Transverse colon (tissue), 4 donors: Measurements from ENCODE around the gene JMJD6. TPM values are rescaled to one million over a fixed set of nuclear protein-coding genes. Genes with fewer than 3 reads are reported as not detected.
"Not testable (repeated sequence)": the region's sequence is repeated elsewhere in the genome, so short reads cannot be mapped to it uniquely, and the experiment has no call there.

Source experiments
- DNase-seq: peaks from one replicate; pipeline ENCODE4 v3.0.0-alpha.2; 2019
- H3K27ac ChIP-seq, 4 donors: fragments of 200-600 bp; sonication (generic); 2 replicates each; pipeline ENCODE4 v1.5.1; 2016 to 2018; ENCODE audit warnings: inconsistent platforms in 4 of 4
- H3K27me3 ChIP-seq: fragments of 200-600 bp; sonication (generic); 2 replicates; pipeline ENCODE4 v1.5.1; 2017; ENCODE audit warnings: inconsistent platforms
- H3K36me3 ChIP-seq, 4 donors: fragments of 200-600 bp; sonication (generic); 2 replicates each; pipeline ENCODE4 v1.5.1; 2017 to 2019; ENCODE audit warnings: inconsistent platforms in 4 of 4
- H3K4me1 ChIP-seq, 4 donors: fragments of 200-600 bp; sonication (generic); 2 replicates each; pipeline ENCODE4 v1.5.1; 2017 to 2020; ENCODE audit warnings: inconsistent platforms in 4 of 4
- H3K4me3 ChIP-seq, 4 donors: fragments of 200-600 bp; sonication (generic); 1 replicate in 1 of 4; 2 replicates in 3 of 4; pipeline versions ENCODE4 v1.5.1 to v1.6.1; 2017 to 2019; ENCODE audit warnings: inconsistent platforms in 4 of 4
- H3K9me3 ChIP-seq, 2 donors: fragments of 200-600 bp; sonication (generic); 2 replicates each; pipeline ENCODE4 v1.5.1; 2017 to 2019; ENCODE audit warnings: inconsistent platforms in 2 of 2
- CTCF ChIP-seq, 5 experiments: fragments of 200-600 bp in 3 of 5; fragments of 450-650 bp in 2 of 5; sonication (generic) in 3 of 5; IDR thresholded peaks; 1 replicate in 2 of 5; 2 replicates in 3 of 5; pipeline ENCODE4 v1.5.1; 2016 to 2017; ENCODE audit warnings: antibody characterized with exemption in 5 of 5, inconsistent platforms in 3 of 5, mild to moderate bottlenecking in 2 of 5, moderate library complexity in 1 of 5
- EP300 ChIP-seq: sonication (generic); formaldehyde crosslinking; IDR thresholded peaks from one replicate; pipeline ENCODE4 v1.6.1; 2017; ENCODE audit warnings: antibody characterized with exemption, low read depth
- POLR2A ChIP-seq: fragments of 450-650 bp; IDR thresholded peaks from one replicate; pipeline ENCODE4 v1.6.1; 2016; ENCODE audit warnings: antibody characterized with exemption, mild to moderate bottlenecking, moderate library complexity
- POLR2AphosphoS5 ChIP-seq, 3 donors: sonication (generic); formaldehyde crosslinking; IDR thresholded peaks; one replicate each; pipeline ENCODE4 v1.6.1; 2016; ENCODE audit warnings: antibody characterized with exemption in 3 of 3
- WGBS, 2 donors: methylation state at CpG; one replicate each; pipeline ENCODE4 v1.1.5; 2018; ENCODE audit warnings: low coverage in 1 of 2; 5-methylcytosine and 5-hydroxymethylcytosine counted together
- in situ Hi-C, 4 donors: fragments of 200-750 bp; cut with MboI; loops; one replicate each; pipeline versions ENCODE4 v1.15.0 to v1.15.1; 2017; ENCODE audit warnings: low sequenced_read_pairs in 3 of 4, low pct_ligation_motif_present in 1 of 4, low pct_unique_long_range_greater_than_20kb in 1 of 4
- intact Hi-C: fragments of 100-400 bp; cut with DNase I; formaldehyde crosslinking; loops from one replicate; pipeline ENCODE4 v1.15.1; 2023; ENCODE audit warnings: low total_unique reads
- total RNA-seq, 4 donors: library from RNA; depleted of rRNA; stranded (reverse); fragments of >200 nt; gene quantifications; one replicate each; pipeline ENCODE4 v1.1.0, GENCODE V29; 2016

JMJD6 gene
- total RNA-seq, 4 donors from 2014 or later = 25.4 to 58.4 (median 26.9) TPM

- no peaks in the 10 kb centered on the region for H3K9me3 ChIP-seq
- 68 to 81% methylated on average over 2 to 3 of the region's 3 CpGs for WGBS, 2 donors
- H3K27ac ChIP-seq = peak overlapping the region in 2 of 4 donors; percentile 20 to 100
- no peak for TF ChIP-seq CTCF (IDR thresholded peaks at IDR 0.05)
- TF ChIP-seq EP300 = no peak
- no peak for TF ChIP-seq POLR2A
- TF ChIP-seq POLR2AphosphoS5 (IDR thresholded peaks at IDR 0.05) = no peak
- peaks cover 0 to 37% (median 9%) of the 10 kb centered on the region in 4 donors for H3K36me3 ChIP-seq
- no peaks in the 10 kb centered on the region for H3K27me3 ChIP-seq
- intact Hi-C loops (no loop called here), in situ Hi-C loops (no loop called here)
- DNase-seq = no peak
- peaks cover 33 to 73% (median 42%) of the 10 kb centered on the region in 4 donors for H3K4me1 ChIP-seq
- H3K4me3 ChIP-seq = no peak overlapping the region
Measured at GRCh38 chr17:76732734-76733617, 6.6 kb upstream of the JMJD6 start.

GRCh38 chr17:76731800-76732733 is 5.7 kb upstream of the JMJD6 start:
- WGBS, 2 donors = 86 to 92% methylated on average over 8 to 13 of the region's 13 CpGs
- H3K36me3 ChIP-seq = peaks cover 0 to 37% (median 9%) of the 10 kb centered on the region in 4 donors
- peaks cover 40 to 81% (median 49%) of the 10 kb centered on the region in 4 donors for H3K4me1 ChIP-seq

GRCh38 chr17:76727745-76728456 is 1.5 kb upstream of the JMJD6 start:
- H3K27ac ChIP-seq = peak overlapping the region; percentile 100
- no peaks in the 10 kb centered on the region for H3K27me3 ChIP-seq
- DNase-seq = peak; percentile 28
- in situ Hi-C loops (no loop called here), intact Hi-C loops (loop anchor here (5.0 to 10.0 kb wide), 2 partner anchors 851 to 943 kb away; partner anchors contain the start of genes TRIM47 and UNK)
- H3K4me3 ChIP-seq = peak overlapping the region in 3 of 4 donors; percentile 97 to 99 (median 98)
- H3K36me3 ChIP-seq = peaks cover 0 to 27% (median 4%) of the 10 kb centered on the region in 4 donors
- H3K9me3 ChIP-seq = no peaks in the 10 kb centered on the region
- 35 to 40% methylated on average over 12 to 18 of the region's 18 CpGs for WGBS, 2 donors
- TF ChIP-seq EP300 (no peak), POLR2A (no peak), POLR2AphosphoS5 (IDR thresholded peaks at IDR 0.05) (no peak), CTCF (IDR thresholded peaks at IDR 0.05) (no peak)
- peaks cover 34 to 76% (median 40%) of the 10 kb centered on the region in 4 donors for H3K4me1 ChIP-seq

More at GRCh38 chr17:76731800-76732733, 5.7 kb upstream of the JMJD6 start:
- DNase-seq, in situ Hi-C loops, H3K9me3 ChIP-seq, intact Hi-C loops, H3K27me3 ChIP-seq, H3K4me3 ChIP-seq: not testable (repeated sequence)
- peak overlapping the region in 2 of 4 donors; percentile 2 to 20 for H3K27ac ChIP-seq
